A549 treated with AZD2906 at 1 μM for 4 hours (cell line): Measurements from ENCODE around the gene SORCS2. TPM values are rescaled to one million over a fixed set of nuclear protein-coding genes. Genes with fewer than 3 reads are reported as not detected.

ENCODE experiments used
- total RNA-seq: library from RNA; stranded (reverse); fragments of 200-300 nt; extraction: Qiagen RNA extraction; gene quantifications from 5 replicates; pipeline ENCODE4 v1.2.3, GENCODE V29; 2022

SORCS2 gene
- 3.3 to 4.9 TPM (median 4.7 TPM) in 5 replicates for total RNA-seq

DNA sequence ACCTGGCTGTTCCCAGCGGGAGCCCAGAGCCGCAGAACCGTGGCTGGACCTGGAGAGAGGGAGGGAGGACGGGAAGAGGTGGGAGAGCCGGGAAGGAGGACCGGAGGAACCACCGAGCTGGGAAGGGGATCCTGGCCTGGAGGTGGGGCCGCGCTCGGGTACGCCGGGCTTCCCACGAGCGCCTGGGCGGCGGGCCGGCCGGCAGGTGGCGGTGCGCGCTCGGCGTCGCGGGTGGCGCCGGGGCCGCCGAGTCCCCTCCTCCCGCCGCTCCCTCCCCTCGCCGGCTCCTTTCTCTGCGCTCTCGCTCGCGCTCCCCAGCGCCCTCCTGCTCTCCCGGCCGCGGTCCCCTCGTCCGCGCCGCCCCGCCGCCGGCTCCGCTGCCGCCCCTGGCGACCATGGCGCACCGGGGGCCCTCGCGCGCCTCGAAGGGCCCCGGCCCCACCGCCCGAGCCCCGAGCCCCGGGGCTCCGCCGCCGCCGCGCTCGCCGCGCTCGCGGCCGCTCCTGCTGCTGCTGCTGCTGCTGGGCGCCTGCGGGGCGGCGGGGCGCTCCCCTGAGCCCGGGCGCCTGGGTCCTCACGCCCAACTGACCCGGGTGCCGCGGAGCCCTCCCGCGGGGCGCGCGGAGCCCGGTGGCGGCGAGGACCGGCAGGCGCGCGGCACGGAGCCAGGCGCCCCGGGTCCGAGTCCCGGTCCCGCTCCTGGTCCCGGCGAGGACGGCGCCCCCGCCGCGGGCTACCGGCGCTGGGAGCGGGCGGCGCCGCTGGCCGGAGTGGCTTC lies at the start of gene SORCS2:
Gene SORCS2, plus strand, starts transcription at position 287 of the 778 bp plus-strand sequence.

DNA sequence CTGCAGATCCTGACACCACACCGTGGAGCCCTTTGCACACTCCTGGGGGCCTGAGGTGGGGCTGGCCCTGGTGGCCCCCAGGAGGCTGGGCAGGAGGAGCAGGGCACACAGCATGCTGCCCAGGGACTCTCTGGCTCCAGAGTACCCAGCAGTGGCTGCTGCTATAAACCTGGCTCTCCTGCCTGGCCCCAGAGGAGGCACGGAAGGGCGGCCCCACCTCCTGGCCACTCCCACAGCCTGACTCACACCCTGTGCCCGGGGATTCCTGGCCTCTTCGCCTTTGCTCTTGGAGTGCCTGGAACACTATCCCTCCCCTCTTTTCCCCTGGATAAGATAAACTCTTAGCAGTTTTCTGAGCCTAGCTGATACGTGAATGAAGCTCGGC lies 242.4 kb downstream of the SORCS2 start, which contains the start of gene PSAPL1:
Gene PSAPL1, minus strand, starts transcription at position 165 of the 385 bp plus-strand sequence. Its CDS starts 51 bp downstream, at position 114.

Other genes with a start within 250 kb of the SORCS2 start
- 13.2 to 16.6 TPM (median 16.1 TPM) in 5 replicates for gene TADA2B, start 149.2 kb upstream of the SORCS2 start, total RNA-seq
- gene GRPEL1, start 124.5 kb upstream of the SORCS2 start, total RNA-seq = 62.1 to 67.7 TPM (median 62.8 TPM) in 5 replicates
- 0.28 to 0.39 TPM (median 0.33 TPM) in 5 replicates for gene PSAPL1, start 242.4 kb downstream of the SORCS2 start, total RNA-seq